Right lobe of liver (tissue), 6 donors: ENCODE results near the gene CLOCK. TPM values are rescaled to one million over a fixed set of nuclear protein-coding genes. Genes with fewer than 3 reads are reported as not detected.

ENCODE experiments used
- ATAC-seq, 4 donors: fragments of 200-7000 bp; cut with Tn5 transposase; one replicate each; pipeline ENCODE4 v1.9.1; 2020; ENCODE audit warnings: mild to moderate bottlenecking in 4 of 4, moderate library complexity in 4 of 4
- DNase-seq, 3 donors: peaks; one replicate each; pipeline ENCODE4 v3.0.0-alpha.2; 2020
- H3K27ac ChIP-seq, 3 donors: fragments of 200-600 bp; one replicate each; pipeline ENCODE4 v1.8.0; 2022
- H3K27me3 ChIP-seq, 2 donors: fragments of 200-600 bp; one replicate each; pipeline ENCODE4 v1.8.0; 2022
- H3K36me3 ChIP-seq, 4 donors: fragments of 200-600 bp; sonication (generic) in 1 of 4; one replicate each; pipeline versions ENCODE4 v1.5.1 to v1.8.0; 2017 to 2022; ENCODE audit warnings: control low read depth in 1 of 4
- H3K4me1 ChIP-seq, 4 donors: fragments of 200-600 bp; sonication (generic) in 1 of 4; one replicate each; pipeline versions ENCODE4 v1.5.1 to v1.8.0; 2017 to 2022; ENCODE audit warnings: control low read depth in 1 of 4
- H3K4me3 ChIP-seq, 3 donors: fragments of 200-600 bp; one replicate each; pipeline ENCODE4 v1.8.0; 2022
- H3K9me3 ChIP-seq, 4 donors: fragments of 200-600 bp; sonication (generic) in 1 of 4; one replicate each; pipeline versions ENCODE4 v1.5.1 to v1.8.0; 2017 to 2022; ENCODE audit warnings: control low read depth in 1 of 4
- CTCF ChIP-seq, 4 donors: fragments of 200-600 bp in 3 of 4; fragments of 450-650 bp in 1 of 4; IDR thresholded peaks; one replicate each; pipeline versions ENCODE4 v1.5.1 to v1.8.0; 2016 to 2022; ENCODE audit warnings: antibody characterized with exemption in 4 of 4, mild to moderate bottlenecking in 2 of 4
- POLR2A ChIP-seq: fragments of 450-650 bp; IDR thresholded peaks from one replicate; pipeline ENCODE4 v1.6.1; 2017; ENCODE audit warnings: antibody characterized with exemption, mild to moderate bottlenecking
- WGBS: methylation state at CpG from one replicate; pipeline ENCODE4 v1.1.6; 2018; ENCODE audit warnings: low coverage, low lambda C conversion rate; ENCODE audit not compliant: insufficient coverage; ENCODE audit errors: missing lambda C conversion rate; 5-methylcytosine and 5-hydroxymethylcytosine counted together
- intact Hi-C, 2 donors: fragments of 100-400 bp; cut with DNase I; formaldehyde crosslinking; loops; one replicate each; pipeline versions ENCODE4 v1.11.2 to v1.14.1; 2022
- total RNA-seq, 6 experiments: library from RNA; depleted of rRNA in 2 of 6; stranded (reverse); fragments of >200 nt in 2 of 6; fragmentation: NEBNext Ultra II Directional in 3 of 6; extraction: Animal tissue kit (Norgen Biotek cat#: 25700) in 3 of 6; gene quantifications; one replicate each; pipeline versions ENCODE4 v1.1.0 to v1.2.4, GENCODE V29; 2016 to 2023
- donor health status: DM: no; HTN: yes; CAD: no.
- donor health status: DM: no; HTN: no; CAD: no.
- donor health status: DM: no; HTN: no; CAD: no.
- donor health status: DM: no; HTN: yes; CAD: no.
- donor health status: DM: no; HTN: yes; CAD: no.

Gene CLOCK
- total RNA-seq, 6 experiments from 2014 or later: 11.1 to 17.3 (median 12.9) TPM

- no peak overlapping the region for H3K4me3 ChIP-seq
- no peaks in the 10 kb centered on the region for H3K36me3 ChIP-seq
- no peak for ATAC-seq
- H3K4me1 ChIP-seq: no peaks in the 10 kb centered on the region
- no peaks in the 10 kb centered on the region for H3K9me3 ChIP-seq
- TF ChIP-seq POLR2A: no peak
- no peak for TF ChIP-seq CTCF (IDR thresholded peaks at IDR 0.05)
- DNase-seq: no peak
- H3K27ac ChIP-seq: no peak overlapping the region
- no peaks in the 10 kb centered on the region for H3K27me3 ChIP-seq
- intact Hi-C loops: no loop called here
Measured at GRCh38 chr4:55518442-55518841, 28.3 kb downstream of the CLOCK start.

GRCh38 chr4:55517526-55518229 is 29.0 kb downstream of the CLOCK start:
- Histone ChIP-seq H3K27me3 (no peaks in the 10 kb centered on the region), H3K4me1 (no peaks in the 10 kb centered on the region), H3K9me3 (no peaks in the 10 kb centered on the region), H3K4me3 (no peak overlapping the region), H3K36me3 (no peaks in the 10 kb centered on the region), H3K27ac (no peak overlapping the region)
- ATAC-seq: no peak
- TF ChIP-seq CTCF (IDR thresholded peaks at IDR 0.05): no peak
- no peak for TF ChIP-seq POLR2A
- intact Hi-C loops: no loop called here
- no peak for DNase-seq
- WGBS: 93% methylated on average over 2 of the region's 2 CpGs

GRCh38 chr4:55512922-55513571 is 33.7 kb downstream of the CLOCK start:
- TF ChIP-seq CTCF (IDR thresholded peaks at IDR 0.05): no peak
- no peak for TF ChIP-seq POLR2A
- ATAC-seq (no peak), DNase-seq (no peak)
- no peaks in the 10 kb centered on the region for H3K36me3 ChIP-seq
- 85% methylated on average over 1 of the region's 1 CpG for WGBS
- intact Hi-C loops: no loop called here
- no peak overlapping the region for H3K27ac ChIP-seq
- H3K4me1 ChIP-seq: no peaks in the 10 kb centered on the region
- no peaks in the 10 kb centered on the region for H3K9me3 ChIP-seq
- H3K4me3 ChIP-seq: no peak overlapping the region
- no peaks in the 10 kb centered on the region for H3K27me3 ChIP-seq

GRCh38 chr4:55512077-55512476 is 34.6 kb downstream of the CLOCK start:
- no peaks in the 10 kb centered on the region for H3K9me3 ChIP-seq
- intact Hi-C loops: no loop called here
- DNase-seq: no peak
- H3K4me1 ChIP-seq: no peaks in the 10 kb centered on the region
- H3K4me3 ChIP-seq: no peak overlapping the region
- H3K36me3 ChIP-seq: no peaks in the 10 kb centered on the region
- no peaks in the 10 kb centered on the region for H3K27me3 ChIP-seq
- H3K27ac ChIP-seq: no peak overlapping the region
- ATAC-seq: no peak
- no peak for TF ChIP-seq CTCF (IDR thresholded peaks at IDR 0.05)
- no peak for TF ChIP-seq POLR2A
- WGBS: 100% methylated on average over 1 of the region's 1 CpG
